K562 (cell line): Measurements from ENCODE around the gene ZNF432. TPM values are rescaled to one million over a fixed set of nuclear protein-coding genes. Genes with fewer than 3 reads are reported as not detected.

Source experiments
- ATAC-seq: fragments of 200-7000 bp; cut with Tn5 transposase; 3 replicates; pipeline ENCODE4 v1.9.1; 2020; ENCODE audit warnings: moderate library complexity
- BruUV-seq: library from RNA; stranded (reverse); fragments of 400-500 nt; replicated peaks from 2 replicates; lab custom pipeline; 2021; lab: Mats Ljungman, UMichigan
- CTCF ChIA-PET: fragments of 300-600 bp; formaldehyde crosslinking; extraction: SDS; loops from one replicate; lab custom pipeline; 2021; ENCODE audit warnings: low intra/inter-chr PET ratio; lab: Yijun Ruan, JAX
- POLR2A ChIA-PET: fragments of 300-600, 350-650 bp; sonication (Branson Sonifier 250); formaldehyde crosslinking; extraction: SDS; loops from one replicate; lab custom pipeline; 2021; ENCODE audit warnings: antibody characterized with exemption, inconsistent platforms; lab: Yijun Ruan, JAX
- DNase-seq, 4 experiments: peaks; one replicate each; pipeline versions ENCODE4 v3.0.0 to v3.0.0-alpha.2; 2011 to 2018; ENCODE audit warnings: low spot score in 3 of 4, mixed read lengths in 3 of 4; ENCODE audit errors: extremely low read depth in 1 of 4
- FAIRE-seq: peaks from 2 replicates; lab custom pipeline; 2011; peaks lifted over from hg19 to GRCh38; lab: Jason Lieb, UNC
- H2AFZ ChIP-seq: 2 replicates; pipeline ENCODE4 v1.6.0; 2011; ENCODE audit warnings: low read depth, low read length, control low read depth, inconsistent platforms
- H3K27ac ChIP-seq: fragments of 200-600 bp; 3 replicates; pipeline ENCODE4 v1.8.0; 2011; ENCODE audit warnings: low read depth, mild to moderate bottlenecking, control low read depth, inconsistent platforms, low read length, moderate library complexity, mixed read lengths; ENCODE audit errors: extremely low read depth
- H3K27me3 ChIP-seq, 2 experiments: fragments of 300-600 bp in 1 of 2; 2 replicates in 1 of 2; 3 replicates in 1 of 2; pipeline versions ENCODE4 v1.6.0 to v1.8.0; 2011; ENCODE audit warnings: inconsistent platforms in 2 of 2, low read length in 2 of 2, mild to moderate bottlenecking in 1 of 2, mixed read lengths in 1 of 2, moderate library complexity in 1 of 2; ENCODE audit not compliant: control insufficient read depth in 2 of 2, insufficient read depth in 2 of 2
- H3K36me3 ChIP-seq: fragments of 300-600 bp; 3 replicates; pipeline ENCODE4 v1.8.0; 2011; ENCODE audit warnings: mild to moderate bottlenecking, low read length, inconsistent platforms; ENCODE audit not compliant: control insufficient read depth, insufficient read depth
- H3K4me1 ChIP-seq, 2 experiments: fragments of 200-600 bp in 1 of 2; replicated peaks in 1 of 2; 2 replicates in 1 of 2; 3 replicates in 1 of 2; pipeline versions ENCODE4 v1.5.1 to v1.8.0; 2011; ENCODE audit warnings: inconsistent platforms in 2 of 2, low read length in 2 of 2, mild to moderate bottlenecking in 1 of 2, mixed read lengths in 1 of 2, moderate library complexity in 1 of 2; ENCODE audit not compliant: control insufficient read depth in 2 of 2, insufficient read depth in 2 of 2
- H3K4me2 ChIP-seq: 2 replicates; pipeline ENCODE4 v1.6.1; 2011; ENCODE audit warnings: low read length, control low read depth, inconsistent platforms, mixed read lengths; ENCODE audit not compliant: insufficient read depth
- H3K4me3 ChIP-seq: fragments of 200-600 bp; sonication (generic), shearing (Covaris generic); 2 replicates; pipeline ENCODE4 v1.5.1; 2016; ENCODE audit warnings: control low read depth, inconsistent platforms
- H3K79me2 ChIP-seq: fragments of 200-600 bp; 3 replicates; pipeline ENCODE4 v1.8.0; 2011; ENCODE audit warnings: low read length, inconsistent platforms; ENCODE audit not compliant: control insufficient read depth, insufficient read depth
- H3K9ac ChIP-seq, 2 experiments: 2 replicates each; pipeline versions ENCODE4 v1.6.0 to v1.6.1; 2011; ENCODE audit warnings: low read depth in 2 of 2, low read length in 2 of 2, control low read depth in 1 of 2, inconsistent platforms in 1 of 2, mild to moderate bottlenecking in 1 of 2, mixed read lengths in 1 of 2; ENCODE audit not compliant: insufficient read depth in 1 of 2
- H3K9me1 ChIP-seq: one replicate; pipeline ENCODE4 v1.6.0; 2011; ENCODE audit warnings: inconsistent platforms, mild to moderate bottlenecking, low read length, moderate library complexity; ENCODE audit not compliant: control insufficient read depth, insufficient read depth
- H3K9me3 ChIP-seq: replicated peaks from 2 replicates; pipeline ENCODE4 v1.5.1; 2011; ENCODE audit warnings: low read depth, low read length, inconsistent platforms; ENCODE audit not compliant: control insufficient read depth, insufficient read depth
- H4K20me1 ChIP-seq: replicated peaks from 2 replicates; pipeline ENCODE4 v1.6.1; 2011; ENCODE audit warnings: low read length, inconsistent platforms, mixed read lengths; ENCODE audit not compliant: control insufficient read depth, insufficient read depth
- BRD4 ChIP-seq: fragments of 200-600 bp; sonication (generic); IDR thresholded peaks from 2 replicates; pipeline ENCODE4 v1.6.1; 2017; ENCODE audit warnings: inconsistent platforms
- CBX1 ChIP-seq: sonication (generic); IDR thresholded peaks from 2 replicates; pipeline ENCODE4 v1.6.1; 2016; ENCODE audit warnings: antibody characterized with exemption, low read depth, mild to moderate bottlenecking
- ELF2 ChIP-seq: fragments of 250-450 bp; sonication (Bioruptor Pico); IDR thresholded peaks from 2 replicates; pipeline ENCODE4 v1.5.0; 2021; ENCODE audit warnings: mild to moderate bottlenecking
- TAF1 ChIP-seq: IDR thresholded peaks from 2 replicates; pipeline ENCODE4 v1.6.1; 2011; ENCODE audit warnings: mild to moderate bottlenecking, low read length, moderate library complexity; ENCODE audit not compliant: insufficient read depth, control insufficient read depth, severe bottlenecking; ENCODE audit errors: extremely low read depth
- TCF7 ChIP-seq: sonication (generic); IDR thresholded peaks from 2 replicates; pipeline ENCODE4 v1.6.1; 2016; ENCODE audit warnings: antibody characterized with exemption, borderline replicate concordance
- USF1 ChIP-seq: sonication (generic); formaldehyde crosslinking; IDR thresholded peaks from 2 replicates; pipeline ENCODE4 v1.9.0; 2022; ENCODE audit warnings: mild to moderate bottlenecking, missing genetic modification reagents
- ZNF212 ChIP-seq: fragments of 450-650 bp; formaldehyde crosslinking; IDR thresholded peaks from 2 replicates; pipeline ENCODE4 v1.4.0; 2020; ENCODE audit warnings: mild to moderate bottlenecking
- ZNF318 ChIP-seq, 2 experiments: fragments of 450-650 bp; IDR thresholded peaks; 2 replicates each; pipeline ENCODE4 v1.6.1; 2016; ENCODE audit warnings: mild to moderate bottlenecking in 2 of 2, borderline replicate concordance in 1 of 2, low read depth in 1 of 2, moderate library complexity in 1 of 2
- WGBS: fragments of 100-300 bp; shearing (Covaris generic); methylation state at CpG from one replicate; pipeline ENCODE4 v1.1.6; 2016; ENCODE audit warnings: low coverage, mixed read lengths; ENCODE audit not compliant: insufficient coverage; ENCODE audit errors: missing lambda C conversion rate; 5-methylcytosine and 5-hydroxymethylcytosine counted together
- in situ Hi-C: fragments of 300-500 bp; cut with MboI; formaldehyde crosslinking; loops from 4 replicates; pipeline ENCODE4 v1.15.0; 2018; ENCODE audit warnings: inconsistent platforms, mixed read lengths
- intact Hi-C: fragments of 100-400 bp; cut with micrococcal nuclease; formaldehyde crosslinking; loops from 2 replicates; pipeline ENCODE4 v1.14.2; 2022
- polyA plus RNA-seq, 8 experiments: library from polyadenylated mRNA; depleted of rRNA in 4 of 8; stranded (reverse) in 5 of 8; unstranded in 3 of 8; fragments of >200 nt; fragmentation: Nextera tagmentation in 2 of 8; fragmentation: Illumina TruSeq in 1 of 8; extraction: Ambion mirVana in 2 of 8; extraction: Trizol in 1 of 8; gene quantifications; 2 replicates each; pipeline versions ENCODE4 v1.2.1 to v1.2.3, GENCODE V29; 2011 to 2014; ENCODE audit warnings: inconsistent platforms in 1 of 8, missing spikeins in 1 of 8
- total RNA-seq, 7 experiments: library from RNA; depleted of rRNA in 6 of 7; stranded (reverse); fragments of >200 nt in 6 of 7; fragmentation: Illumina TruSeq in 2 of 7; extraction: Trizol in 2 of 7; gene quantifications; 2 replicates each; pipeline versions ENCODE4 v1.2.1 to v1.2.3, GENCODE V29; 2011 to 2021; ENCODE audit warnings: low replicate concordance in 1 of 7
- TF ChIP-seq, protein P1 (sequence below): fragments of 450-650 bp; formaldehyde crosslinking; IDR thresholded peaks from 2 replicates; pipeline ENCODE4 v1.4.0; 2022; ENCODE audit warnings: missing genetic modification characterization

ZNF432 gene
- total and polyA plus RNA-seq, 9 of the 15 experiments (the other 6 are each of a cell fraction or from before 2014, with no cell fraction given) = 2.6 to 6.8 (median 4.0) TPM

DNA sequence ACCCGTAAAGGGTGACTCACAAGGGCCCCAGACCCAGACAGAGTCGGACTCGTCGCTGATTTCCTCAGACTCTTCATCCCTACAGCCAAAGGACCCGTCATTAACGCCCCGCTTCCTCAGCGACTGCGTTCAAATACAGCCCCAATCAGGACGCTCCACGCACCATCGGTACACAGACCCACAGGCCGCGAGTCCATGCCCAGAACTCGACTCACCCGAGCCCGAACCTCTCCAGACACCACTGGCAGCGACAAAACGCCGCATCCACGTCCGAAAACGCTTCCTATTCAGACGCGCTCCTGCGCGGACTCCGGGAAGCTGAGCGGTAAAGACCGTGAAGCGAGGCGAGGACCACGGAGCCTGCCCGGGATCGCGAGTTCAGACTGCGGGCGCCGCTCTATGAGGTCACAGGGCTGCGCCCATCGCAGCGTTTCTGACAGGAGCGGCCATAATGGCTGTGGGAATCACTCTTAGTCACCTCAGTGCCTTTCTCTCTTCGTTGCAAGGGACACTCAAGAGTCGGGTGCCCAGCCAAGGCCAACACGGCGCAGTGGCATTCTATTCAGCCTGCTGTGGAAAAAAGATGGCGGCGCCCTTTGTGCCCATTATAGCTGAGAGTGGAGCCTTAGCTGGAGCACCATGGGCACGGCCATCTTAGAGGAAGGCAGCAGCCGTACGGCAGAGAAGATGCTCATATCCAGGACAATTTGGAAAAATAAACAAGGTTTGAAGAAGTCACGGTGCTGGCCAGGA is 20.4 kb downstream of the ZNF432 start, which contains the start of gene ZNF614:
ZNF614 (minus strand) TSS at position 353 of the 753 bp plus-strand sequence. CDS start 2,634 bp downstream, outside the sequence.
- H3K4me2 ChIP-seq = peak within 1 kb of the TSS; percentile 89
- POLR2A ChIA-PET = interaction anchor here (1.0 to 1.3 kb wide), 3 partner anchors 10 to 20 kb away, joined by 4 to 7 read pairs (median 6); partner anchors contain the start of gene ZNF432
- peaks cover 28% of the 10 kb centered on the region for H3K36me3 ChIP-seq
- H3K9me1 ChIP-seq = no peaks in the 10 kb centered on the region
- DNase-seq (peak; percentile 87 to 91 (median 88)), FAIRE-seq (peak; percentile 55), ATAC-seq (peak; percentile 98)
- H3K79me2 ChIP-seq = peaks cover 26% of the 10 kb centered on the region
- H3K27me3 ChIP-seq = no peaks in the 10 kb centered on the region
- CTCF ChIA-PET = no interaction called here
- in situ Hi-C loops = no loop called here
- no TSS peak for BruUV-seq
- H3K27ac ChIP-seq = peak within 1 kb of the TSS; percentile 90
- peak within 1 kb of the TSS; percentile 99 for H2AFZ ChIP-seq
- H3K9ac ChIP-seq = peak within 1 kb of the TSS; percentile 91 to 99
- WGBS = under 1% methylated on average over 50 of the region's 53 CpGs
- peak within 1 kb of the TSS; percentile 64 for H3K4me3 ChIP-seq
- H3K4me1 ChIP-seq = peaks cover 0 to 4% of the 10 kb centered on the region in 2 experiments; a peak in 2 of 5 replicates
- intact Hi-C loops = loop anchor here (1.0 kb wide), 1 partner anchor 20 kb away; the partner anchor contains the start of gene ZNF432
- no peaks in the 10 kb centered on the region for H4K20me1 ChIP-seq
- H3K9me3 ChIP-seq = peaks cover 17% of the 10 kb centered on the region
- TF ChIP-seq ELF2 = no peak
- TF ChIP-seq, protein P1, sequence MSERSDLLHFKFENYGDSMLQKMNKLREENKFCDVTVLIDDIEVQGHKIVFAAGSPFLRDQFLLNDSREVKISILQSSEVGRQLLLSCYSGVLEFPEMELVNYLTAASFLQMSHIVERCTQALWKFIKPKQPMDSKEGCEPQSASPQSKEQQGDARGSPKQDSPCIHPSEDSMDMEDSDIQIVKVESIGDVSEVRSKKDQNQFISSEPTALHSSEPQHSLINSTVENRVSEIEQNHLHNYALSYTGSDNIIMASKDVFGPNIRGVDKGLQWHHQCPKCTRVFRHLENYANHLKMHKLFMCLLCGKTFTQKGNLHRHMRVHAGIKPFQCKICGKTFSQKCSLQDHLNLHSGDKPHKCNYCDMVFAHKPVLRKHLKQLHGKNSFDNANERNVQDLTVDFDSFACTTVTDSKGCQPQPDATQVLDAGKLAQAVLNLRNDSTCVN = no peak
- TF ChIP-seq ZNF318 (IDR thresholded peaks at IDR 0.05; ENCODE audit: borderline replicate concordance in 1 of 2, low read depth in 1 of 2) = no peak
- TF ChIP-seq ZNF212 (CRISPR knock-in tag) = no peak
- TF ChIP-seq CBX1 = no peak; the same call in 1 of the 2 replicates
- TF ChIP-seq USF1 (CRISPR knock-in tag) = no peak
- peak; percentile 72 for TF ChIP-seq TAF1
- TF ChIP-seq BRD4 = 0 out of 2 replicates have a peak, but pooled peaks have one; percentile 28
- TF ChIP-seq TCF7 = peak; percentile 23; the same call in 1 of the 2 replicates
